Endothelial cell of umbilical vein (primary cell): ENCODE measurements around the gene ARHGAP32. TPM values are rescaled to one million over a fixed set of nuclear protein-coding genes. Genes with fewer than 3 reads are reported as not detected.

Source experiments
- BruUV-seq: library from RNA; stranded (reverse); fragments of 400-500 nt; replicated peaks from 2 replicates; lab custom pipeline; 2021; lab: Mats Ljungman, UMichigan
- CTCF ChIA-PET: fragments of 300-600, 350-600 bp; sonication (Branson Sonifier 250); formaldehyde crosslinking; loops from one replicate; lab custom pipeline; 2021; ENCODE audit warnings: antibody characterized with exemption, inconsistent platforms; lab: Charles Lee
- POLR2A ChIA-PET: fragments of 300-600, 350-600 bp; sonication (Branson Sonifier 250); formaldehyde crosslinking; loops from one replicate; lab custom pipeline; 2021; ENCODE audit warnings: antibody characterized with exemption, inconsistent platforms; lab: Charles Lee
- DNase-seq: peaks from one replicate; pipeline ENCODE4 v3.0.0-alpha.2; 2011; ENCODE audit warnings: low read depth, low spot score
- FAIRE-seq: peaks from 2 replicates; lab custom pipeline; 2011; peaks lifted over from hg19 to GRCh38; lab: Jason Lieb, UNC
- H2AFZ ChIP-seq: 2 replicates; pipeline ENCODE4 v1.6.0; 2012; ENCODE audit warnings: low read depth, low read length, control low read depth, inconsistent platforms
- H3K27ac ChIP-seq: 2 replicates; pipeline ENCODE4 v1.5.1; 2011; ENCODE audit warnings: low read depth, mild to moderate bottlenecking, control low read depth, low read length, moderate library complexity; ENCODE audit not compliant: insufficient read depth
- H3K27me3 ChIP-seq, 2 experiments: 2 replicates each; pipeline versions ENCODE4 v1.6.0 to v1.6.1; 2011; ENCODE audit warnings: low read length in 2 of 2, mixed read lengths in 1 of 2; ENCODE audit not compliant: control insufficient read depth in 2 of 2, insufficient read depth in 2 of 2
- H3K36me3 ChIP-seq, 2 experiments: 2 replicates in 1 of 2; 3 replicates in 1 of 2; pipeline ENCODE4 v1.5.1; 2011; ENCODE audit warnings: low read length in 2 of 2, mild to moderate bottlenecking in 1 of 2, moderate library complexity in 1 of 2; ENCODE audit not compliant: control insufficient read depth in 2 of 2, insufficient read depth in 2 of 2; ENCODE audit errors: extremely low read depth in 1 of 2
- H3K4me1 ChIP-seq: 3 replicates; pipeline ENCODE4 v1.5.1; 2011; ENCODE audit warnings: mild to moderate bottlenecking, low read length; ENCODE audit not compliant: control insufficient read depth, insufficient read depth; ENCODE audit errors: extremely low read depth
- H3K4me2 ChIP-seq: 2 replicates; pipeline ENCODE4 v1.6.1; 2011; ENCODE audit warnings: low read length, control low read depth, mixed read lengths; ENCODE audit not compliant: insufficient read depth
- H3K4me3 ChIP-seq, 3 experiments: fragments of 200-600 bp in 1 of 3; sonication (generic), shearing (Covaris generic) in 1 of 3; replicated peaks in 1 of 3; 2 replicates each; pipeline ENCODE4 v1.5.1; 2011 to 2016; ENCODE audit warnings: control low read depth in 3 of 3, low read length in 3 of 3, mild to moderate bottlenecking in 2 of 3, inconsistent platforms in 1 of 3, low read depth in 1 of 3, moderate library complexity in 1 of 3; ENCODE audit not compliant: insufficient read depth in 1 of 3
- H3K79me2 ChIP-seq: 2 replicates; pipeline ENCODE4 v1.6.0; 2012; ENCODE audit warnings: low read length, inconsistent platforms; ENCODE audit not compliant: control insufficient read depth, insufficient read depth
- H3K9ac ChIP-seq: replicated peaks from 2 replicates; pipeline ENCODE3; 2011; ENCODE audit warnings: low read length, control low read depth; ENCODE audit not compliant: insufficient read depth; ENCODE audit errors: extremely low read depth
- H3K9me1 ChIP-seq: replicated peaks from 3 replicates; pipeline ENCODE4 v1.6.0; 2011; ENCODE audit warnings: mild to moderate bottlenecking, low read length; ENCODE audit not compliant: control insufficient read depth, insufficient read depth; ENCODE audit errors: extremely low read depth
- H3K9me3 ChIP-seq: replicated peaks from 2 replicates; pipeline ENCODE4 v1.5.1; 2012; ENCODE audit warnings: low read length, inconsistent platforms; ENCODE audit not compliant: control insufficient read depth, insufficient read depth
- H4K20me1 ChIP-seq: replicated peaks from 2 replicates; pipeline ENCODE3; 2011; ENCODE audit warnings: mild to moderate bottlenecking, low read length; ENCODE audit not compliant: control insufficient read depth, insufficient read depth; ENCODE audit errors: extremely low read depth
- EZH2 ChIP-seq: IDR thresholded peaks from 2 replicates; pipeline ENCODE4 v1.6.1; 2012; ENCODE audit warnings: borderline replicate concordance, low read depth, mild to moderate bottlenecking, moderate library complexity, low read length, inconsistent platforms; ENCODE audit not compliant: severe bottlenecking
- FOS ChIP-seq: IDR thresholded peaks from 2 replicates; pipeline ENCODE4 v1.6.1; 2011; ENCODE audit warnings: mild to moderate bottlenecking, low read length, moderate library complexity, borderline replicate concordance; ENCODE audit not compliant: insufficient read depth
- GATA2 ChIP-seq: IDR thresholded peaks from 2 replicates; pipeline ENCODE4 v1.7.0; 2011; ENCODE audit warnings: low read depth, mild to moderate bottlenecking, moderate library complexity, mixed read lengths, low read length; ENCODE audit not compliant: insufficient read length, insufficient read depth
- JUN ChIP-seq: IDR thresholded peaks from 2 replicates; pipeline ENCODE4 v1.6.1; 2011; ENCODE audit warnings: borderline replicate concordance, low read depth; ENCODE audit not compliant: insufficient read length, insufficient read depth
- MYC ChIP-seq: IDR thresholded peaks from one replicate; pipeline ENCODE4 v1.6.1; 2011; ENCODE audit warnings: mild to moderate bottlenecking, low read depth, low read length
- POLR2A ChIP-seq: IDR thresholded peaks from 2 replicates; pipeline ENCODE4 v1.6.1; 2012; ENCODE audit warnings: low read depth, mild to moderate bottlenecking, control low read depth, low read length
- POLR2AphosphoS5 ChIP-seq: IDR thresholded peaks from 2 replicates; pipeline ENCODE4 v1.6.1; 2012; ENCODE audit warnings: low read depth, mild to moderate bottlenecking, control low read depth, low read length, moderate library complexity; ENCODE audit not compliant: insufficient read depth
- dilution Hi-C: fragments of 300-500 bp; cut with MboI; formaldehyde crosslinking; loops from one replicate; pipeline ENCODE4 v1.15.0; 2019; ENCODE audit warnings: low sequenced_read_pairs; ENCODE audit not compliant: extremely low pct_ligation_motif_present
- intact Hi-C: fragments of 100-400 bp; cut with micrococcal nuclease; formaldehyde crosslinking; loops from one replicate; pipeline ENCODE4 v1.10.0; 2022
- polyA plus RNA-seq, 4 experiments: library from polyadenylated mRNA; depleted of rRNA in 3 of 4; stranded (reverse) in 3 of 4; unstranded in 1 of 4; fragments of >200 nt; gene quantifications; 2 replicates each; pipeline versions ENCODE4 v1.2.1 to v1.2.3, GENCODE V29; 2011 to 2012; ENCODE audit warnings: missing spikeins in 1 of 4
- total RNA-seq: library from RNA; stranded (reverse); gene quantifications from 2 replicates; pipeline ENCODE4 v1.2.3, GENCODE V29; 2021
- TF ChIP-seq, protein P1 (sequence below), 2 donors: IDR thresholded peaks; 1 replicate in 1 of 2; 2 replicates in 1 of 2; pipeline ENCODE4 v1.5.1; 2011; ENCODE audit warnings: low read length in 2 of 2, mild to moderate bottlenecking in 2 of 2, moderate library complexity in 2 of 2, control low read depth in 1 of 2, inconsistent platforms in 1 of 2, low read depth in 1 of 2; ENCODE audit not compliant: insufficient read depth in 1 of 2; ENCODE audit errors: extremely low read depth in 1 of 2
- TF ChIP-seq, protein P2 (sequence below): IDR thresholded peaks from 2 replicates; pipeline ENCODE4 v1.6.1; 2011; ENCODE audit not compliant: insufficient read depth, insufficient read length

The ARHGAP32 gene
- total and polyA plus RNA-seq, 2 donors (not counting 3 experiments of a cell fraction or from before 2014, with no cell fraction given), result 3.4 to 9.1 TPM

DNA sequence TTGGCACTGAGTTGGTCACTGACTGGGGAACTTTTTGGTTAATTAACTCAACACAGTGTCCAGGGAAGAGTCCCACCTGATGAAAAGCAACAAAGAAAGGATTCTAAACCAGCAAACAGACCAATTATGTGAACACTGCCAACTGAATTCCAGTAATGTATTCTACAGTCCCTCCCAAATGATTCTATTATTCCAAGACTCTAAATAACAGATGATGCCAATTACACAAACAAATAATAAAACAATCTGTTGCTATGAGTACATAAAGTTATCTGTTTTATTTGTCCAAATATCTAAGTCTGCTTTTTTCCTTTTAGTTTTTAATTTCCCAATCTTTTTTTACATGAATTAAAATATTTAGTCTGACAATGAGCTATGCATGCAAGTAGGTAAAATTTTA lies 151.2 kb downstream of the ARHGAP32 start:
- H3K79me2 ChIP-seq, result no peaks in the 10 kb centered on the region

More for the DNA sequence above, 151.2 kb downstream of the ARHGAP32 start:
- H3K36me3 ChIP-seq, result no peaks in the 10 kb centered on the region
- H3K9ac ChIP-seq, result no peak overlapping the region
- no peaks in the 10 kb centered on the region for H3K9me3 ChIP-seq
- dilution Hi-C loops, result no loop called here
- no peak overlapping the region for H2AFZ ChIP-seq
- H4K20me1 ChIP-seq, result no peaks in the 10 kb centered on the region
- no TSS peak for BruUV-seq
- H3K4me1 ChIP-seq, result no peaks in the 10 kb centered on the region
- no peak overlapping the region for H3K4me3 ChIP-seq
- H3K27me3 ChIP-seq, result no peaks in the 10 kb centered on the region
- H3K9me1 ChIP-seq, result no peaks in the 10 kb centered on the region
- DNase-seq (no peak), FAIRE-seq (no peak)
- intact Hi-C loops, result no loop called here
- TF ChIP-seq, protein P1, sequence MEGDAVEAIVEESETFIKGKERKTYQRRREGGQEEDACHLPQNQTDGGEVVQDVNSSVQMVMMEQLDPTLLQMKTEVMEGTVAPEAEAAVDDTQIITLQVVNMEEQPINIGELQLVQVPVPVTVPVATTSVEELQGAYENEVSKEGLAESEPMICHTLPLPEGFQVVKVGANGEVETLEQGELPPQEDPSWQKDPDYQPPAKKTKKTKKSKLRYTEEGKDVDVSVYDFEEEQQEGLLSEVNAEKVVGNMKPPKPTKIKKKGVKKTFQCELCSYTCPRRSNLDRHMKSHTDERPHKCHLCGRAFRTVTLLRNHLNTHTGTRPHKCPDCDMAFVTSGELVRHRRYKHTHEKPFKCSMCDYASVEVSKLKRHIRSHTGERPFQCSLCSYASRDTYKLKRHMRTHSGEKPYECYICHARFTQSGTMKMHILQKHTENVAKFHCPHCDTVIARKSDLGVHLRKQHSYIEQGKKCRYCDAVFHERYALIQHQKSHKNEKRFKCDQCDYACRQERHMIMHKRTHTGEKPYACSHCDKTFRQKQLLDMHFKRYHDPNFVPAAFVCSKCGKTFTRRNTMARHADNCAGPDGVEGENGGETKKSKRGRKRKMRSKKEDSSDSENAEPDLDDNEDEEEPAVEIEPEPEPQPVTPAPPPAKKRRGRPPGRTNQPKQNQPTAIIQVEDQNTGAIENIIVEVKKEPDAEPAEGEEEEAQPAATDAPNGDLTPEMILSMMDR (IDR thresholded peaks at IDR 0.05; ENCODE audit: extremely low read depth in 1 of 2, insufficient read depth in 1 of 2, low read depth in 1 of 2, low read length in 2 of 2), result no peak
- TF ChIP-seq, protein P2, sequence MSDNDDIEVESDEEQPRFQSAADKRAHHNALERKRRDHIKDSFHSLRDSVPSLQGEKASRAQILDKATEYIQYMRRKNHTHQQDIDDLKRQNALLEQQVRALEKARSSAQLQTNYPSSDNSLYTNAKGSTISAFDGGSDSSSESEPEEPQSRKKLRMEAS, result no peak
- no peak for TF ChIP-seq MYC
- no peak for TF ChIP-seq GATA2
- no peak for TF ChIP-seq POLR2A
- no peak for TF ChIP-seq POLR2AphosphoS5
- no peak for TF ChIP-seq FOS
- no peak for TF ChIP-seq EZH2
- TF ChIP-seq JUN, result no peak
- no peak overlapping the region for H3K4me2 ChIP-seq
- no peak overlapping the region for H3K27ac ChIP-seq
- CTCF ChIA-PET, result interaction anchor here (1.4 kb wide), 1 partner anchor 84 kb away, joined by 4 read pairs; no protein-coding TSS in a partner anchor
- POLR2A ChIA-PET, result no interaction called here
